Measurements from ENCODE around the gene CMKLR1.

CMKLR1 gene

DNA sequence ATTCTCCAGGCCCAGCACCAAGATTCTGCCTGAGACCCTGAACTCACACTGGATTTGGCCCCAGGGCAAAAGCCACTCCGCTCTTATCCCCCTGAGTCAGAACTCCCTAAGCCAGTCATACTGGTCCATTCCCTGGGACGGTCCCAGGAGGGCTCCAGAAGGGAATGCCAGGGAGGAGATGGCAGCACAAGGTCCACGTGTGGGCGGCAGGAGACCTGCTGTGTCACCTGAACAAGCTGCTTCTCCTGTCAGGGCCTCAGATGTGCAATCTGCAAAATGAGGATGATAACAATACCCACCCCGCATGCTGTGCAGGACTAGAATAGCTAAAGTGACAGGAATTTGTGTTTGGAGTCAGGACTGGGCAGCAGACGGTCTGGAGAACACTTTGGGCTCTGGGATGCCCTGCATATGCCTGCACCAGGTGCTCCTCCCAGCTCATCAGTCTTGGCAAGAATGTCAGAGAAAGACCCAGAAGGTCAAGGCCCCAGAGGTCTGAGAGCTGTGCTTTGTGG is 40.3 kb downstream of the CMKLR1 start:
- no peak for DNase-seq (ENCODE audit: low spot score)

- no peak for DNase-seq (ENCODE audit: low spot score)
These were observed 41.0 kb downstream of the CMKLR1 start for GRCh38 chr12:108297895-108298760.

DNA sequence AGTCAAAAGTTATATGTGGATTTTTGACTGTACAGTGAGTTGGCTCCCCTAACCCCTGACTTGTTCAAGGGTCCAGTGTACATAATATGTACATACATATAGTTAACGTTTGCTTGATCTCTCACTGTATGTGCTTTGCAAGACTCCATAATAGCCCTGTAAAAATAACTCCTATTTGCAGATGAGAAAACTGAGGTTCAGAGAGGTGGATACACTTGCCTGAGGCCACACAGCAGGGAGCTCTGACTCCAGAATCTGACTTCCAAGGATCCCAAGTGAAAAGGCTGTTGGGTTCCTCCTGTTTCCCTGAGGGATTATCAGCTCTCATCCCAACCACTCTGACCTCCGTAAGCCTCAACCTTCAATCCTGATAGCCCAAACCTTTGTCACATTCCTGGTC is 41.7 kb downstream of the CMKLR1 start:
- no peak for DNase-seq (ENCODE audit: low spot score)

DNA sequence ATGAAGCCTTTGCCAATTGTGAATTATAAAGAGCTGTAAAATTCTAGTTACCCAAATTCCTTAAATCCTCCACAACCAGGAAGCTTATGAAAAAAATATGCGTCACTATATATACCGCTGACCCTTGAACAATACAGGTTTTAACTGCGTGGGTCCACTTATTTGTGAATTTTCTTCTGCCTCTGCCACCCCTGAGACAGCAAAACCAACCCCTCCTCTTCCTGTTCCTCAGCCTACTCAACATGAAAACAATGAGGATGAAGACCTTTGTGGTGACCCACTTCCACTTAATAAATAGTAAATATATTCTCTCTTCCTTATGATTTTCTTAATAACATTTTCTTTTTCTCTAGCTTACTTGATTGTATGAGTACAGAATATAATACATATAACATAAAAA is 42.2 kb downstream of the CMKLR1 start:
- DNase-seq (ENCODE audit: low spot score) = no peak

- DNase-seq (ENCODE audit: low spot score) = no peak
These were observed 43.5 kb downstream of the CMKLR1 start for GRCh38 chr12:108295641-108296040.

DNA sequence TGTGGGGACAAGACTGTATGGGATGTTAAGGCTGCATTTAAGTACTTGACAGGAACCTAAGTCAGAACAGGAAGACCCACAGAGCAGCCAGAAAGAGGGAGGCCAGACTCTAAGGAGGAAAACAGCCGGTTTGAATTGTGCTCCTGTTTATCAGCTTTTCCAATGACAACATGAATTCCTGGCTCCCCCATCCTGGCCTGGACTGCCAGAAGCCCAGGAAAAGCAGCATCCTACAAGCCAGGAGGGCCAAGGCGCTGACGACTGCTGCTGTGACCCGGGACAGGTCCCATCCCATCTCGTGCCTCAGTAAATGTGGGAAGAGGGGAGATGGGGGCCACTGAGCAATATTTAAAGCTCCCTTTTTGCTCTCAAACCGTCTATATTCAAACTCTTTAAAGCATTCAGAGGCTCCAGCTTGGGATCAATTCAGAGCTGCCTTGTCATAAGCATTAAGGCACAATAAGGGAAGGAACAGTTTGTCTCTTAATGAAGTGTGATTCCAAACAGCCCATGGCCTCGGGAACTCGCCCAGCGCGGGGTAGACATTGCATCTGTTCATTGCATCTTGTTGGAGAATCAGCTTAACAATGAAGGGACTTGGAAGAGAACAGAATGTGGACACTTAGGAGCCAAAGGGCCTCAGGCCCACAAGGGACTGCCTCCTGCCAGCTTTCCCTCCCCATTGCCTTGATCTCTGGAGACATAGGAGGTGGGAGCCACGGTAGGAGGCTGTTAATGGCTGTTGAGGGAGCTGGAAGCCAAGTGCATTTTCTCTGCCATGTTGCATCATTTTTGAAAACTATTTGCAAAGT is 49.6 kb downstream of the CMKLR1 start:
- no peak for DNase-seq (ENCODE audit: low spot score)

DNA sequence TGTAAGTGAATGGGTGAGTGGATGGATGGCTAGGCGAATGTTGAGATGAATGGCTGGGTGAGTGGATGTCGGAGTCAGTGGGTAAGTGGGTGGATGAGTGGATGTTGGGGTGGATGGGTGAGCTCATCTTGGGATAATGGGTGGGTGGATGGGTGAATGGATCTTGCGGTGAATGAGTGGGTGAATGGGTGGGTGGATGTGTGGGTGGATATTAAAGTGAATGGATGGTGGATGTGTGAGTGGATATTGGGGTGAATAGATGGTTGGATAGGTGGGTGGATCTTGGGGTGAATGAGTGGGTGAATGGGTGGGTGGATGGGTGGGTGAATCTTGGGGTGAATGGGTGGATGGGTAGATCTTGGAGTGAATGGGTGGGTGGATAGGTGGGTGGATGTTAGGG is 51.9 kb downstream of the CMKLR1 start:
- DNase-seq (ENCODE audit: low spot score) = no peak

DNA sequence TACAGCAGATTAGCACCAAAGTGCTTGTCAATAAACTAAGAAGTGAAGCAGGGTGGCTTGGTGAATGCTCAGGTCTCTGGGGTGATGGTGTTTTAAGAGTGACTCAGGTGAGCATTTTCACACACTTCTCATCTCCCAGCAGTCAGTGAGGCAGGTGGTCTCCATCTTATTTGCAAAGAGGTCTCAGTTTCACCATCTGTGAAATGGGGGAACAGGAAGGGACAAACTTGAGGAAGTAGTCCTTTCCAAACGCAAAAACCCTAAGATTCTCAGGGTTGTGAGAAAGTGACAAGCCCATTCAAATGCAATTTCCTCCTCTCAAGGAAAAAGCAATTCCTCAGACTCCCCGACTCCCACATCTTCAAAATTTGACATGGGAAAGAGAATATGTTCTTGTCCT is 54.1 kb downstream of the CMKLR1 start:
- no peak for DNase-seq (ENCODE audit: low spot score)

- no peak for DNase-seq (ENCODE audit: low spot score)
These were observed 54.9 kb downstream of the CMKLR1 start for GRCh38 chr12:108284163-108284562.

DNA sequence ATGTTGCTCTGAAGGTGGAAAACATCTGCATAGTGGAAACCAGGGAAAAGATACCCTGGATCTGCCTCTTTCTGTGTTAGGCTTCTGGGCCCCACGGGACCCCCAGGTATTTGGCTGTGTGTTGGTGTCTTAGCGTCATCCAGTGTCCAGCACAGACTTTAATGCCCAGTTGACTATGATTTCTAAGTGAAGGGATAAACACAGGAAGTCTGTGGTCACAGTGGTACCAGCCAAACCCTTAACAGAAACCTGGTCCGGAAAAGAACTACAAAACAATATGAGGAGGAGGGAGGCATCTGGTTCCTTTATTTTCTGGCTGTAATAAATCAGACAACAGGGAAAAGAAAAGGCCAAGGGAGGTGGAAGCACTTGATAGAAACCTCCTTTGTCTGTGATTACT is 56.4 kb downstream of the CMKLR1 start:
- no peak for DNase-seq (ENCODE audit: low spot score)

DNA sequence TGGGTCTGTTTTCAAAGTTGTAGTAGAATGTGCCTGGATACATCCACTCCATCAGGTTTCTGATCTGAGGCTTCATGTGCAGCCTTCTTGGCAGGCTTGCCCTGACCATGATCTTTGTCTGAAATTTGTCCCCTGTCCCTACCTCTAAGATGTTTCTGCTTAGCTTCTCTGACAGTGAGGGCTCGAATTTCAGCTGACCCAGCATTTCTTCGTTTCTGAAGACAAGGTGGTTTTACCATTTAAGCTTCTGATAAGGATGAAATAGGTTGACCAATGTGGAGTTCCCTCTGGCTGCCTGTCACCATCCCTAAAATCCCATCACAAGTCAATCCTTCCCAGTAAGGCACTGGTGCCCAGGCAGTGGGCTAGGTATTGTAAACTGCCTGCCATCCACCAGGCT is 57.0 kb downstream of the CMKLR1 start:
- no peak for DNase-seq (ENCODE audit: low spot score)

DNA sequence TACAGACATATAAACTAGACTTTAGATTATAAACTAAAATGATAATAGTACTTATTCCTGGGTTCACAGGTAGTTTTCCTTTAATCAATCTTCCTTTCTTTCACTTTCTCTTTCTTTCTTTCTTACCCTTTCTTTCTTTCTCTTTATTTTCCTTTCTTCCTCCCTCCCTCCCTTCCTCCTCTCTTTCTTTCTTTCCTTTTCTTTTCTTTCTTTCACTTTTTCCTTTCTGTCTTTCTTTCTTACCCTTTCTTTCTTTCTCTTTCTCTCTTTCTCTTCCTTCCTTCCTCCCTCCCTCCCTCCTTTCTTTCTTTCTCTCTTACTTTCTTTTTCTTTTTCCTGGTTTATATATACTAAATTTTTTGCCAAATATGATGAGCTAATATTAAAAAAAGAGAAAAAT is 61.5 kb downstream of the CMKLR1 start:
- DNase-seq (ENCODE audit: low spot score) = no peak

GRCh38 chr12:108273217-108273616 is 65.9 kb downstream of the CMKLR1 start:
- peak; percentile 88 for DNase-seq (ENCODE audit: low spot score)

DNA sequence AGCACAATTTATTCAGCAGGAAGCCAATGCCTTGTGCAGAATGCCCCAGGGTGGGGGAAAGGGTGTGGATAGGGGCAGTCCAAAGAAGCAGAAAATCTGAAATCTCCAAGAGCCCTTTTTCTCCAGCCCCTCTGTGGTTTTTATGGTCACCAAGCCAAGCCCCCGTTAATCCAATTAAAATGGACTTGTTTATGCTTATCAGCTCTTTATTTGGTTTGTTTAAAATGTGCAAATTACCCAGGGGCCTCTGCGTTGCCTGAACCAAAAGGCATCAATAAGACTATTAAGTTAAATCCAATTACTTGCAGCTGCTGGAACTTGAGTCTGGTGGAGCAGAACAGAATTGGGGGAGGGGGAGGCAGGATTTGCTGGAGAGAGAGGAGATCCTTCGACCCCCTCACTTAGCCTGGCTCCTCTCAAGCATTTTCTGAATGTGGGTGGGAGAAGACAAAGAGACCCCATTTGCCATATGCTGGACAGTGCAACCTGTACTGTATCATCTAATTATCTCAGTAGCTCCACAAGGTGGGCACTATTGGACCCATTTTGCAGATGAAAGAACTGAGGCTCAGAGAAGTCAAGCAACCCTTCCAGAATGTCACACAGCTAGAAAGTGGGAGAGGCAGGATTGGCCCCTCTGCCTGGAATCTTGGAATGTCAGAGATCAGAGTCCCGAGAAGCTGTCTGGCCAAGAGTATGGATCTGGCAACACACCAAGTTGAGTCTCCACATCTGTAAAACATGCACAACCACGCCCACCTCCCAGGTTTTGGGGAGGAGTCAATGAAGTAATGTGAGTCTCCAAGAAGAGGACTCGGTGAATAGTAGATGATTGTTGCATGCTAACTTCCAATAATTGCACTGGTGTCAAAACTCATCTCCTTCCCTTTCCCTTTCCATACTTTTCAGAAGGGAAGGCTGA is 66.9 kb downstream of the CMKLR1 start:
- DNase-seq (ENCODE audit: low spot score) = peak; percentile 40

DNA sequence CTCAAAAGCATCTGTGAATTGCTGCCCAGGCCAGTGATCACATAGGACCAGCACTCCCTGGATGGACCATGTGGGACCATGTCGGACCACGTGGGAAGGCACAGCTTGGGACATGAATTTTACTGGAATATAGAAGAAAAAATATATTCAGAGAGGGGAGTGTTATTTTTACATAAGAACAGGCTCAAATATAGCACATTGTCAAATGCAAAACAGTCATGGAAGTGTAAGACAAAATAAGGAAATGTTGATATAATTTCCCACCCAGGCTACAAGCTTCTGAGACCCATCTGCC is 68.3 kb downstream of the CMKLR1 start:
- no peak for DNase-seq (ENCODE audit: low spot score)

GRCh38 chr12:108270035-108270848 is 68.9 kb downstream of the CMKLR1 start:
- DNase-seq (ENCODE audit: low spot score) = no peak

GRCh38 chr12:108269224-108269623 is 69.9 kb downstream of the CMKLR1 start:
- DNase-seq (ENCODE audit: low spot score) = no peak

DNA sequence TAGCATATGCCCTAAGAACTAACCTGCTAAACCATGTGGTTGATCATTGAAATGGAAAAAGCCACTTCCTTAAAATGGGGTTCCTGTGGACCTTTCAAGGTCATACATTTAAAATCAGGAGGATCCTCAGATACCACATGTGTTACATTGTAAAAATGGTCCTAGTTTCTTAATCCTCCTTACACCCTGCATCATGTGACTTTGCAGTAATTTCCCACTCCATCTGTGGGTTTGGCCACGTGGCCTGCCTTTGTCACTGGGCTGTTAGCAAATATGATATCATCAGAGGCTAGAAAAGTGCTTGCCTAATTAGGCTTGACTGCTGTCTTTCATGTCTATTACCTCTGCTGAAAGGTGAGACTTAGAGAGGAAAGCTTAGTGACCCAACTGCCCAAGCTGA is 70.7 kb downstream of the CMKLR1 start:
- no peak for DNase-seq (ENCODE audit: low spot score)

DNA sequence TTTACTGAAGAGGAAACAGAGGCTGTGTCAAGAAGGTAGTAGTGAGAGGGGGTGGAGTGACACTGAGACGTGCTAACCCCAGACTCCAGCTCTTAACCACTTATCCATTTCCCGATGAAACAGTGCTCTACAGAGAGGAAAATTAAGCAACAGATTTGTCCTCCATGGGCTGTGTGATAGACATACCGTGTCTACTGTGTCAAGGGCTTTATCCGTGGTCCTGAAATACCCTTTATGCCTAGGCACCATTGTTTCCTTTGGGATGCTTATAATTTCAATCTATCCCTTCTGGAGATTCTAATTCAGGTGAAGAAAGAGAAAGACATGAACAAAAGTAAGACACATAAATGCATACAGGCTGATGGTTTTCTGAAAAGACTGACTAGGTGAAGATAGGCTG is 71.7 kb downstream of the CMKLR1 start:
- no peak for DNase-seq (ENCODE audit: low spot score)

DNA sequence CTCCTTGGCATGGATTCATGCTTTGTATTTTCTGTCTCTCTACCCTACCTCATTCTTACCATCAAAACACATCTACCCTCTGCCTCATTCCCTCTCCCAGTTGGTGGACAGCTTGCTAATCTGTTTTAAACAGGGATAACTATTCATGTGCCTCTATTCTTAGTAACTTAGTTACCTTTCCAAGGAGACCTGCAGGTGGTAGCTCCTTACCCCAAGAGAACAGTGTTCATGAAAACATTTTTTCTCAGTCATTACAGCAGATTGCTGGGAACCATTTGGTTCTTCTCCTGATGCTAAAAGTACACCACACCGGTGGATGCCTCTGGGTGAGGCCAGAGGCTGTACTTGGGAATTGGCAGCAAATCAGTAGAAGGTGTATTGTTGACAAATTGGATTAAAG is 73.0 kb downstream of the CMKLR1 start:
- DNase-seq (ENCODE audit: low spot score) = no peak

- DNase-seq (ENCODE audit: low spot score) = no peak
These were observed 73.6 kb downstream of the CMKLR1 start for GRCh38 chr12:108265505-108265904.
